ENCODE results near the gene SIN3B.

Gene SIN3B

GRCh38 chr19:16825312-16826052, 3.7 kb upstream of the SIN3B start:
- DNase-seq (ENCODE audit: low read depth in 2 of 2), result no peak

GRCh38 chr19:16829822-16830289, 658 bp downstream of the SIN3B start:
- no peak for DNase-seq (ENCODE audit: low read depth in 2 of 2)

- no peak for DNase-seq (ENCODE audit: low read depth in 2 of 2)
These were observed 1.5 kb downstream of the SIN3B start for GRCh38 chr19:16830679-16831078.

- DNase-seq (ENCODE audit: low read depth in 2 of 2), result no peak
These were observed 2.3 kb downstream of the SIN3B start for GRCh38 chr19:16831531-16831930.

GRCh38 chr19:16834747-16835146, 5.5 kb downstream of the SIN3B start:
- no peak for DNase-seq (ENCODE audit: low read depth in 2 of 2)

- DNase-seq (ENCODE audit: low read depth in 2 of 2), result no peak
These were observed 7.2 kb downstream of the SIN3B start for GRCh38 chr19:16836115-16837034.

GRCh38 chr19:16837035-16837362, 7.8 kb downstream of the SIN3B start:
- no peak for DNase-seq (ENCODE audit: low read depth in 2 of 2)

GRCh38 chr19:16841391-16841926, 12.3 kb downstream of the SIN3B start:
- no peak for DNase-seq (ENCODE audit: low read depth in 2 of 2)

GRCh38 chr19:16846901-16847300, 17.7 kb downstream of the SIN3B start:
- DNase-seq (ENCODE audit: low read depth in 2 of 2), result no peak

GRCh38 chr19:16847430-16847829, 18.2 kb downstream of the SIN3B start:
- no peak for DNase-seq (ENCODE audit: low read depth in 2 of 2)

GRCh38 chr19:16849168-16849567, 20.0 kb downstream of the SIN3B start:
- no peak for DNase-seq (ENCODE audit: low read depth in 2 of 2)

GRCh38 chr19:16850133-16850532, 20.9 kb downstream of the SIN3B start:
- DNase-seq (ENCODE audit: low read depth in 2 of 2), result no peak

GRCh38 chr19:16851031-16851712, 22.0 kb downstream of the SIN3B start:
- no peak for DNase-seq (ENCODE audit: low read depth in 2 of 2)

GRCh38 chr19:16853066-16853465, 23.9 kb downstream of the SIN3B start:
- DNase-seq (ENCODE audit: low read depth in 2 of 2), result no peak

GRCh38 chr19:16856091-16856490, 26.9 kb downstream of the SIN3B start:
- no peak for DNase-seq (ENCODE audit: low read depth in 2 of 2)

- no peak for DNase-seq (ENCODE audit: low read depth in 2 of 2)
These were observed 30.4 kb downstream of the SIN3B start for GRCh38 chr19:16859626-16860025.

GRCh38 chr19:16860118-16860517, 30.9 kb downstream of the SIN3B start:
- DNase-seq (ENCODE audit: low read depth in 2 of 2), result no peak

GRCh38 chr19:16861011-16861410, 31.8 kb downstream of the SIN3B start:
- DNase-seq (ENCODE audit: low read depth in 2 of 2), result no peak

GRCh38 chr19:16861834-16862233, 32.6 kb downstream of the SIN3B start:
- DNase-seq (ENCODE audit: low read depth in 2 of 2), result no peak

GRCh38 chr19:16862826-16863415, 33.7 kb downstream of the SIN3B start:
- no peak for DNase-seq (ENCODE audit: low read depth in 2 of 2)

GRCh38 chr19:16867211-16867610, 38.0 kb downstream of the SIN3B start:
- DNase-seq (ENCODE audit: low read depth in 2 of 2), result no peak

All from stimulated activated CD8-positive, alpha-beta memory T cell treated with anti-CD3 and anti-CD28 coated beads, Interleukin-15, amount 100 ng/mL, for 4 hours (primary cell).